Endothelial cell of umbilical vein (primary cell): ENCODE data around the gene FSTL4.

Source experiments
- EZH2 ChIP-seq: IDR thresholded peaks from 2 replicates; pipeline ENCODE4 v1.6.1; 2012; ENCODE audit warnings: borderline replicate concordance, low read depth, mild to moderate bottlenecking, moderate library complexity, low read length, inconsistent platforms; ENCODE audit not compliant: severe bottlenecking
- MYC ChIP-seq: IDR thresholded peaks from one replicate; pipeline ENCODE4 v1.6.1; 2011; ENCODE audit warnings: mild to moderate bottlenecking, low read depth, low read length
- POLR2A ChIP-seq: IDR thresholded peaks from 2 replicates; pipeline ENCODE4 v1.6.1; 2012; ENCODE audit warnings: low read depth, mild to moderate bottlenecking, control low read depth, low read length
- POLR2AphosphoS5 ChIP-seq: IDR thresholded peaks from 2 replicates; pipeline ENCODE4 v1.6.1; 2012; ENCODE audit warnings: low read depth, mild to moderate bottlenecking, control low read depth, low read length, moderate library complexity; ENCODE audit not compliant: insufficient read depth
- TF ChIP-seq, protein P1 (sequence below), 2 donors: IDR thresholded peaks; 1 replicate in 1 of 2; 2 replicates in 1 of 2; pipeline ENCODE4 v1.5.1; 2011; ENCODE audit warnings: low read length in 2 of 2, mild to moderate bottlenecking in 2 of 2, moderate library complexity in 2 of 2, control low read depth in 1 of 2, inconsistent platforms in 1 of 2, low read depth in 1 of 2; ENCODE audit not compliant: insufficient read depth in 1 of 2; ENCODE audit errors: extremely low read depth in 1 of 2
- TF ChIP-seq, protein P2 (sequence below): IDR thresholded peaks from 2 replicates; pipeline ENCODE4 v1.6.1; 2011; ENCODE audit not compliant: insufficient read depth, insufficient read length

DNA sequence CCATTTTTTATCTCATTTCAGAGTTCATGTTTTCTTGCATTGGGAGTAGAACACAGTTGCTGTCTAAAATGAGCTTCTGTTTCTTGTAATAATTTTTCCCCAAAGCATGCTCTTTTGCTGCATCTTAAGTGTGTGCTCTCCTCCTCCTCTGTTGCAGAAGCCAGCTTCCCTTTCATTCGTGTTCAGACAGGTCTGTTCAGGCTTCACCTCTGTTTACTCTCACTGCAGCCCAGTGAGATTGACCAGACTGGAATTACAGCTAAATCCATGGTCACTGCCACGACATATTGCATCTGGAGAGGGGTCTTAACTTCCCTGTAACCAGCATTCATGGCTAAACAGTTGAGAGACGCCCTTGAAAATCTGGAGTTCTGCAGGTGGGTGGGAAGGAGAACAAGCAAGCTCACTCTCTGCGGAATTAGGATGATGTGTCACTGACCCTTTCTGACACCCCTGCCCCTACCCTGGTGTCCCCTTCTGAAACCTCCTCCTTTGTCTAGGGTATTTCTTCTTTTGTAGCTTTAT lies 223.2 kb downstream of the FSTL4 start:
- TF ChIP-seq, protein P1, sequence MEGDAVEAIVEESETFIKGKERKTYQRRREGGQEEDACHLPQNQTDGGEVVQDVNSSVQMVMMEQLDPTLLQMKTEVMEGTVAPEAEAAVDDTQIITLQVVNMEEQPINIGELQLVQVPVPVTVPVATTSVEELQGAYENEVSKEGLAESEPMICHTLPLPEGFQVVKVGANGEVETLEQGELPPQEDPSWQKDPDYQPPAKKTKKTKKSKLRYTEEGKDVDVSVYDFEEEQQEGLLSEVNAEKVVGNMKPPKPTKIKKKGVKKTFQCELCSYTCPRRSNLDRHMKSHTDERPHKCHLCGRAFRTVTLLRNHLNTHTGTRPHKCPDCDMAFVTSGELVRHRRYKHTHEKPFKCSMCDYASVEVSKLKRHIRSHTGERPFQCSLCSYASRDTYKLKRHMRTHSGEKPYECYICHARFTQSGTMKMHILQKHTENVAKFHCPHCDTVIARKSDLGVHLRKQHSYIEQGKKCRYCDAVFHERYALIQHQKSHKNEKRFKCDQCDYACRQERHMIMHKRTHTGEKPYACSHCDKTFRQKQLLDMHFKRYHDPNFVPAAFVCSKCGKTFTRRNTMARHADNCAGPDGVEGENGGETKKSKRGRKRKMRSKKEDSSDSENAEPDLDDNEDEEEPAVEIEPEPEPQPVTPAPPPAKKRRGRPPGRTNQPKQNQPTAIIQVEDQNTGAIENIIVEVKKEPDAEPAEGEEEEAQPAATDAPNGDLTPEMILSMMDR (IDR thresholded peaks at IDR 0.05; ENCODE audit: extremely low read depth in 1 of 2, insufficient read depth in 1 of 2, low read depth in 1 of 2, low read length in 2 of 2), result no peak
- TF ChIP-seq MYC (no peak), POLR2A (no peak), POLR2AphosphoS5 (no peak), EZH2 (no peak)
- TF ChIP-seq, protein P2, sequence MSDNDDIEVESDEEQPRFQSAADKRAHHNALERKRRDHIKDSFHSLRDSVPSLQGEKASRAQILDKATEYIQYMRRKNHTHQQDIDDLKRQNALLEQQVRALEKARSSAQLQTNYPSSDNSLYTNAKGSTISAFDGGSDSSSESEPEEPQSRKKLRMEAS, result no peak
